Measurements from ENCODE around the gene SPAG8.
A peak's percentile ranks its signal among the peaks of the same experiment; 100 is the strongest.

- TF ChIP-seq CTCF (IDR thresholded peaks at IDR 0.05): peak in 2 of 4 experiments; percentile 12 to 13
- no peak for TF ChIP-seq POLR2A (IDR thresholded peaks at IDR 0.05)
- TF ChIP-seq POLR2AphosphoS5 (IDR thresholded peaks at IDR 0.05): no peak
Observed at GRCh38 chr9:35813434-35814105, 1.5 kb upstream of the SPAG8 start.

Data from prostate gland (tissue), 2 donors.